HUES64 (cell line): ENCODE results near the gene OBP2A.
"Not testable (repeated sequence)": the region's sequence is repeated elsewhere in the genome, so short reads cannot be mapped to it uniquely, and the experiment has no call there.

Experiments
- H3K27ac ChIP-seq: 2 replicates; pipeline ENCODE4 v1.7.0; 2013; ENCODE audit warnings: low read depth, low read length, inconsistent platforms
- H3K27me3 ChIP-seq: 2 replicates; pipeline ENCODE4 v1.6.1; 2013; ENCODE audit warnings: mild to moderate bottlenecking, low read length; ENCODE audit not compliant: insufficient read depth
- H3K36me3 ChIP-seq: 2 replicates; pipeline ENCODE4 v1.6.1; 2013; ENCODE audit warnings: mild to moderate bottlenecking, low read length; ENCODE audit not compliant: insufficient read depth
- H3K4me1 ChIP-seq: 2 replicates; pipeline ENCODE4 v1.6.1; 2013; ENCODE audit warnings: mild to moderate bottlenecking, low read length, moderate library complexity; ENCODE audit not compliant: insufficient read depth
- H3K4me3 ChIP-seq: 2 replicates; pipeline ENCODE4 v1.5.1; 2013; ENCODE audit warnings: mild to moderate bottlenecking, low read length, moderate library complexity
- H3K9ac ChIP-seq: 2 replicates; pipeline ENCODE4 v1.6.1; 2013; ENCODE audit warnings: mild to moderate bottlenecking, low read depth, low read length
- H3K9me3 ChIP-seq: 2 replicates; pipeline ENCODE4 v1.6.1; 2013; ENCODE audit warnings: low read depth, low read length; ENCODE audit not compliant: insufficient read depth
- WGBS: fragments of 150-250, 120-280 bp; methylation state at CpG from one replicate; pipeline ENCODE4 v1.1.7; 2013; ENCODE audit warnings: missing lambda C conversion rate; 5-methylcytosine and 5-hydroxymethylcytosine counted together

Gene OBP2A

DNA sequence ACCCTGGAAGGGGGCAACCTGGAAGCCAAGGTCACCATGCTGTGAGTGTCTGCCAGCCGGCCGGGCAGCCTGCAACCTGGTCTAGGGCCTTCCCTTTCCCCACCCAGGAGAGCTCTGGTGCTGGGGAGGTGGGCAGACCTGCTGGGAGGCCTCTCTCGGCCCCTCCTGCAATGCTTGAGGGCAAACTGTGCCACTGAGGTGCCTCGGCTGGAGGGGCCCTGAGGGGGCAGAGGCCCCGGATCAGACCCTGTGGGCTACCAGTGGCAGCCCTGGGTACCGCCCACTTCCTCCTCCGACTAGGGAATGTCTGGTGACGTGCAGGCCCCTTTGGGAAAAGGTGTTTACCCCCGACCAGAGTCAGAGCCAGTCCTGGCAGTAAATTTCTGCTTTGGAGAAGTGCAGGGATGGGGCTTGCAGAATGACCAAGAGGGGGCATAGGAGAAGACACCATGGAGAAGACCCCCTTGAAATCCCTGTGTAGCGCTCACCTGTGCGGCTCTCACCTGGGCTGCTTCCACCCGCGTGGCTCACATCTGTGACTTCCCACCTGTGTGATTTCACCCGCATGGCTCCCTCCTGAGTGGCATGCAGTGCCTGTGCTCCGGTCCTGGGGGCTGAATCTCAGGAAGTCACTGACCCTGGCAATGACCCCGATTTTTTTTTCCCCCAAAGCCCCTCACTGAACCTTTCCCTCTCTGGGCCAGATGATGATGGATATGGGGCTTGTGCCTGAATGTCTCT is 23.6 kb upstream of the OBP2A start:
- H3K9ac ChIP-seq, result no peak overlapping the region
- H3K4me1 ChIP-seq, result no peaks in the 10 kb centered on the region
- H3K4me3 ChIP-seq, result no peak overlapping the region
- 88% methylated on average over 14 of the region's 16 CpGs for WGBS
- no peaks in the 10 kb centered on the region for H3K9me3 ChIP-seq
- no peak overlapping the region for H3K27ac ChIP-seq
- no peaks in the 10 kb centered on the region for H3K36me3 ChIP-seq
- H3K27me3 ChIP-seq, result no peaks in the 10 kb centered on the region

DNA sequence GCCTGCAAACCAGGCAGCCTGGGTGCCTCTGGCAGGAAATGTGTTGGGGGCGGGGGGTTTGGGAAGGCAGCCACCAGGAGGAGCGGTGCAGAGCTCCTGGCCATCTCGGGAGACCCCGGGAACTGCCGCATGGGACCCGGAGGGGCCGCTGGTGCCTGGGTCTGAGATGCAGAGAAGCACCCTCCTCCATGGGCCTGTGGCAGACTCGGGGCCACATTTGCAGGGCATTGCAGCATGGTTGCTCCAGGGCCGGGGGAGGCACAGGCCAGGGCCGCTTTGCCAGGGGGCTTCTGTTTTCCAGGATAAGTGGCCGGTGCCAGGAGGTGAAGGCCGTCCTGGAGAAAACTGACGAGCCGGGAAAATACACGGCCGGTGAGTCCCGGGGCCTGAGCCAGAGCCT is 23.0 kb upstream of the OBP2A start:
- H3K27ac ChIP-seq, result no peak overlapping the region
- H3K9me3 ChIP-seq, result no peaks in the 10 kb centered on the region
- H3K9ac ChIP-seq, result no peak overlapping the region
- H3K36me3 ChIP-seq, result no peaks in the 10 kb centered on the region
- no peak overlapping the region for H3K4me3 ChIP-seq
- H3K4me1 ChIP-seq, result no peaks in the 10 kb centered on the region
- no peaks in the 10 kb centered on the region for H3K27me3 ChIP-seq
- WGBS, result 90% methylated on average over 17 of the region's 17 CpGs

DNA sequence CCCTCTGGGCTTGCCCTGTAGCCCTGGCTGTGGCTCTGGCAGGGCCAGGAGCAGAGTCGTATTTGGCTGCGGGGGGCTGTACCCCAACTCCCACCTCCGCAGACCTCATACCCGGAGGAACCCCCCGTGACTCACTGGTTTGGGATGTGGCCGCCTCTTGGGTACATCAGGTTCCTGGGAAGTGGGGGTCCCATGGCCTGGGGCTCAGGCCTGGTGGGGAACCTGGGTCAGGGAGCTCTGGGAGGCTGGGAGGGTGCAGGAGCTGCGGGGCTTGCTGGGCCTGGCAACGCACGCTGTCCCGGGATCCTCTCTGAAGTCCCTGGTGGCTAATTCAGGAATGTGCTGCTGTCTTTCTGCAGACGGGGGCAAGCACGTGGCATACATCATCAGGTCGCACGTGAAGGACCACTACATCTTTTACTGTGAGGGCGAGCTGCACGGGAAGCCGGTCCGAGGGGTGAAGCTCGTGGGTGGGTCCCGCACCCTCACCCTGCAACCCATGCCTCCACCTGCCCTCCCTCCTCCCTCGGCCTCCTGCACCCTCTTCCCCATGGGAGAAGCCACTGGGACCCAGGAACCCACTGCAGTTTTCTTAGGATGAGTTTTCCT is 22.3 kb upstream of the OBP2A start:
- H3K36me3 ChIP-seq, result no peaks in the 10 kb centered on the region
- WGBS, result 87% methylated on average over 21 of the region's 21 CpGs
- H3K4me3 ChIP-seq, result no peak overlapping the region
- H3K27me3 ChIP-seq, result no peaks in the 10 kb centered on the region
- H3K4me1 ChIP-seq, result no peaks in the 10 kb centered on the region
- H3K9ac ChIP-seq, result no peak overlapping the region
- no peak overlapping the region for H3K27ac ChIP-seq
- H3K9me3 ChIP-seq, result no peaks in the 10 kb centered on the region

DNA sequence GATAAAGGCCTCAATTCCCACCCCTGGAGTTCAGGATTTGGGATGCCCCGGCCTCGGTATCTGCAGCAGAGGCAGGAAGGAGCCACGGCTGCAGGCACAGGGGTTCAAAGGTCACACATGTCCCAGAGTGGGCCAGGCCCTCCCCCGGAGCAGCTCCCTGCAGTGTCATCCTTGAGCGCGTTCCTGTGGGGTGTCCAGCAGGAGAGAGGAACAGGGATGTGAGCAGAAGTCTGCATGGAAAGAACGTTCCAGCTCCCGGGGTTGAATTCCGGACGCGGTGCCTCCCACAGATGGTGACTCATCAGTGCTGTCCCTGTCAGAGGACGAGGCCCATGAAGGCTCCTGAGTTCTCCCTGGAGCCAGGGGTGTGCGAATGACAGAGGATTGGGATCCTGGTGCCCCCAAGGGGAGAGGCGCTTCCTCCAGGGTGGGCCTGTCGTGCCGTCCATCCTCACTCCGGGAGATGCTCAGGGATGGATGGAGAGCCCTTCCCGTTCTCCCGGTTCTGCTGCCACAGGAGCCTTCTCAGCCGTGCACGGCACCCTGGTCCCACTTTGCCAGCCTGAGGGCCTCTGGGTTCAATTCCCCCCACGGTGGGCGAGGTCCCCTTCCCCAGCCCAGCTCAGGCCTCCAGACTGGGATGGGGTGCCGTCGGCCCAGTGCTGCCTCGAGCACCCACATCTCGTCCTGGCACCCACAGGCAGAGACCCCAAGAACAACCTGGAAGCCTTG is 21.6 kb upstream of the OBP2A start:
- Histone ChIP-seq H3K9ac (no peak overlapping the region), H3K27me3 (no peaks in the 10 kb centered on the region), H3K27ac (no peak overlapping the region), H3K36me3 (no peaks in the 10 kb centered on the region), H3K4me1 (no peaks in the 10 kb centered on the region), H3K4me3 (no peak overlapping the region), H3K9me3 (no peaks in the 10 kb centered on the region)
- WGBS, result 85% methylated on average over 27 of the region's 27 CpGs

DNA sequence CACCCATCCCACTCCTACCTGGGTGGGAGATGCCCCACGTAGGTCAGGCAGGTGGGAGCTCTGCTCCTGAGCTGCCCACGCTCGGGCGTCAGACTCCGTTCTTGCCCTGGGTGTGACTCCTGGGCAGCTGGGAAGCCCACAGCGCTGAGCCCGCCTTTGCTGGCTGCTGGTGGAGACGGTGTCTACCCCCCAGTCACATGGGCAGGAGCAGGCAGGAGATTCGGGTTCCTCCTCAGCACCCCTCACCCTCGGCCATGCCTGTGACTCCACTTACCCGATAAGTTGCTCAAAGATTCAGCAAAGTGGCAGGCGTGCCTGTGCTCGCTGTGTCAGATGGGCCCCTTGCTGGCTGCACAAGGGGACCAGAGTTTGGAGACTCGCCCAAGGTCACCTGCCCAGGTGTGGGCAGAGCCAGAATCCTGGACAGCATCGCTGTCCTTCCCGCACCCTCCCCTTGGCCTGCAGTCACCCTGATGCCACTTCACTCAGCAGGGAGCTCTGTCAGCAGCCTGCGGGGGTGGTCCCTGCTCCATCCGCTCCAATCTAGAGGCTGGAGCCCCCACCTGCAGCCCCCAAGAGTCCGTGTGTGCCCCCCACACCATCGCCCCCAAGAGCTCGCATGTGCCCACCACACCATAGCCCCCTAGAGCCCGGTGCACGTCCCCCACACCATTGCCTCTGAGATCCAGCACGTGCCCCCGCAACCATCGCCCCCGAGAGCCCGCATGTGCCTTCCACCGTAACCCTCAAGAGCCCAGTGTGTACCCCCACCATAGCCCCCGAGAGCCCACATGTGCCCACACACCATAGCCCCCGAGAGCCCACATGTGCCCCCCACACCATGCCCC is 20.5 kb upstream of the OBP2A start:
- Histone ChIP-seq H3K4me1 (no peaks in the 10 kb centered on the region), H3K27ac (no peak overlapping the region), H3K27me3 (no peaks in the 10 kb centered on the region), H3K9me3 (no peaks in the 10 kb centered on the region), H3K4me3 (no peak overlapping the region), H3K36me3 (no peaks in the 10 kb centered on the region), H3K9ac (no peak overlapping the region)
- 93% methylated on average over 28 of the region's 31 CpGs for WGBS

- H3K4me3 ChIP-seq, result no peak overlapping the region
- H3K9me3 ChIP-seq, result no peaks in the 10 kb centered on the region
- no peak overlapping the region for H3K27ac ChIP-seq
- H3K4me1 ChIP-seq, result no peaks in the 10 kb centered on the region
- no peak overlapping the region for H3K9ac ChIP-seq
- no peaks in the 10 kb centered on the region for H3K36me3 ChIP-seq
- 87% methylated on average over 11 of the region's 11 CpGs for WGBS
- no peaks in the 10 kb centered on the region for H3K27me3 ChIP-seq
Observed at GRCh38 chr9:135526089-135526729, 19.7 kb upstream of the OBP2A start.

DNA sequence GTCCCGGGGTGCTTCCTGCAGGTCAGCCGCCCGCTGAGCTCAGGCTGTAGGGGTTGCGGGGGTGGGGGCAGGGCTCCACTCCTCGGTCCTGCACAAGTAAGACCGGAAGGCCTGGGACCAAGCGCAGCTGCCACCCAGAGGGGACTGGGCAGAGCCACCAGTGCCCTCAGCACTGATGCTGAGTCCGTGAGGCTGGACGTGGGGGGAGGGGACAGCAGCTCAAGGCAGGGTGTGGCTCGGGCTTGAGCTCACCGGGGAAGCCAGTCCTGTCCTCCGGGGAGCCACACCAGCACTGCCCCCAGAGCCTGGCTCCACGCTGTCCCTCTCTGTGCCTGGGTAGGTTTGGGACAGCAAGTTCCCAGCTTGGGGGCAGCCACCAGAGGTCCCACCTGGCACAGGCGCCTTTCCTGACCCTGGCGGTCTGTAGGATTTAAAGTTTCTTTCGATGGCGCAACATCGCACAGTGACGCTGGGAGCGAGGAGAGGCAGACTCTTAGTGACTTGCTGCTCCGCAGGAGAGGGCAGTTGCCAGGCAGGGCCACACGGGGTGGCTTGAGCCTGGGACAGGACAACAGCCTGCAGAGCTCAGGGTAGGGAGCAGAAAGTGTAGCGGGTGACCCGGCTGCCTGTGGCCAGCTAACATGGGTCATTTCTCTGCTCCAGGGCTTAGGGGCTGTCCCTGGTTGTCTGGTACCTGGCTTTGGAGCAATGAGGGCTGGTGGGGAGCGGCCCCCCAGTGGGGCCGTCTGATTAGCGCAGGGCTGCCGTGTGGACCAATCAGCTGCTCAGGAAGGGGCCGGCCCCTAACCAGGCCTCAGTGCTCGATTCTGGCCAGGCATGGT is 19.0 kb upstream of the OBP2A start:
- H3K4me3 ChIP-seq, result no peak overlapping the region
- H3K27ac ChIP-seq, result no peak overlapping the region
- H3K27me3 ChIP-seq, result no peaks in the 10 kb centered on the region
- H3K4me1 ChIP-seq, result no peaks in the 10 kb centered on the region
- WGBS, result 78% methylated on average over 30 of the region's 30 CpGs
- H3K9me3 ChIP-seq, result no peaks in the 10 kb centered on the region
- H3K9ac ChIP-seq, result no peak overlapping the region
- H3K36me3 ChIP-seq, result no peaks in the 10 kb centered on the region

GRCh38 chr9:135528842-135529435 is 17.0 kb upstream of the OBP2A start:
- 96% methylated on average over 10 of the region's 10 CpGs for WGBS
- H3K9ac ChIP-seq, H3K9me3 ChIP-seq, H3K4me3 ChIP-seq, H3K36me3 ChIP-seq, H3K27ac ChIP-seq, H3K4me1 ChIP-seq, H3K27me3 ChIP-seq: not testable (repeated sequence)

DNA sequence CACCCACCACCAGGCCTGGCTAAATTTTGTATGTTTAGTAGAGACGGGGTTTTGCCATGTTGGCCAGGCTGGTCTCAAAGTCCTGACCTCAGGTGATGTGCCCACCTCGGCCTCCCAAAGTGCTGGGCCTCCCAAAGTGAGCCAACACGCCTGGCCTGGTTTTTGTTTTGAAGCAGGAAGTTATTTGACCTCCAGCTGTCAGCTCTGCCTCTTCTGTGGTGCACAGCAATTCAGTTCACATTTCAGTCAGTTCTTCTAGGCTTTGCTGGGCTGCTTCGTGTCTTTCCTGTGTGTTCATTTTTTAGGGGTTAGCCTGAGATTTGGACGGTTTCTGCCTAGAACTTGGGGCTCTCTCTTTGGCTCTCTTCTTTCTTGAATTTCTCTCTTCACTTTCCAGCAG is 15.8 kb upstream of the OBP2A start:
- Histone ChIP-seq H3K27me3 (no peaks in the 10 kb centered on the region), H3K4me3 (no peak overlapping the region), H3K9me3 (no peaks in the 10 kb centered on the region), H3K36me3 (no peaks in the 10 kb centered on the region), H3K27ac (no peak overlapping the region), H3K4me1 (peaks cover 3% of the 10 kb centered on the region; the same call in 1 of the 2 replicates), H3K9ac (no peak overlapping the region)
- WGBS, result 85% methylated on average over 5 of the region's 5 CpGs

DNA sequence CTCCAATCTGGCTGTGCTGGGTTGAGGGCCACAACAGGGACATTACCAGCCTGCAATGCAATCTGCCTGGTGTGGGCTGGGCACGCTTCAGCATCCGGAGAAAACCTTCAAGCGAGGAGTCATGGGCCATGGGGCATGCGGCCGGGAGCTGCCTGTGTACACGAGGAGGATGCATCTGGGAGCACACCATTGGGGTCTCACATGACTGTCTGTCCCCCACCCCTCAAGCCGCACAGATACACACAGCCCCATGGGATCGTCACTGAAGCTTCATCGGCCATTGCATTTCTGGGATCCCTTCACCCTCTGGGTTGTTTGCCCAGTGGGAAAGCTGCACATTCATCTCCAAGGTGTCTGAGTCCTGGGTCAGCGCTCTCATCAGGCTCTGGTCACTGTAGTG is 14.8 kb upstream of the OBP2A start:
- Histone ChIP-seq H3K9me3 (no peaks in the 10 kb centered on the region), H3K36me3 (no peaks in the 10 kb centered on the region), H3K4me3 (no peak overlapping the region), H3K9ac (no peak overlapping the region), H3K4me1 (peaks cover 3% of the 10 kb centered on the region; the same call in 1 of the 2 replicates), H3K27ac (no peak overlapping the region), H3K27me3 (no peaks in the 10 kb centered on the region)
- 96% methylated on average over 10 of the region's 10 CpGs for WGBS
